HG03558 (cell line): ENCODE measurements around the gene SLC9B1.
"Not testable (repeated sequence)": the region's sequence is repeated elsewhere in the genome, so short reads cannot be mapped to it uniquely, and the experiment has no call there.

Source experiments
- ATAC-seq: cut with Tn5 transposase; IDR thresholded peaks from one replicate; pipeline ENCODE4 v1.9.1; 2021; ENCODE audit warnings: moderate number of reproducible peaks; ENCODE audit not compliant: unreplicated experiment; ENCODE audit errors: extremely low read depth

The SLC9B1 gene

DNA sequence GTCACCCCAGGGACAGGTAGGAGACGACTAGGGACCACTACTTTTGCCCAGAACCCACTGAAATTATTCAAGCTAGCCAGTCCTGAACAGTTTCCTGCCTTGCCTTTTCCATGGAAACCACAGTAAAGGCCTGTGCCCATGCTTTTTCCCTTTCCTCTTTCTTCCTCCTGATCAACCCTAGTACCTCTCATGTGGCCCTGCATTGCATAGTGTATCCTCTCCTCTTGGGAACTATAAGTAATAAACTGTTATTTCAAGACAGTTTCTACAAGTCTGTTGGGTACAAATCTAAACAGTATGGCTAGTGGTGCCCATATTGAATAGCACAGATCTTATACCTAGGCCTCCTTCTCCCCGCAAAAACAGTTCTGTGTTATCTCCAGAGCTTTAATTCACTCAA is 136.2 kb downstream of the SLC9B1 start:
- ATAC-seq: no peak

DNA sequence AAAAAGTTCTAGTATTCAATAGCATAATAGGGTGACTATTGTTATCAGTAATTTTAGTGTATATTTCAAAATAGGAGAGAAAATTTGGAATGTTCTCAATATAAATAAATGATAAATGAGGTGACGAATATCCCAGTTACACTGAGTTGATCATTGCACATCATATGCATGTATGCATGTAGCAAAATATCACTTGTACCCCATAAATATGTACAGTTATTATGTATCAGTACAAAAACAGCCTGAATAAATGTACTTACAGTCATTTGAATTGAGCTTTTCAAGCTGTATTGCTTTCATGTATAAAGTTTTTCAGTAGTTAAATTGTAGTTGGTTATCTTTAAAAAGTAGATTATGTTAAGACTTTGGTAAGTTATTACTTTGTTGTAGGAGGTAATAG is 138.2 kb downstream of the SLC9B1 start:
- no peak for ATAC-seq

DNA sequence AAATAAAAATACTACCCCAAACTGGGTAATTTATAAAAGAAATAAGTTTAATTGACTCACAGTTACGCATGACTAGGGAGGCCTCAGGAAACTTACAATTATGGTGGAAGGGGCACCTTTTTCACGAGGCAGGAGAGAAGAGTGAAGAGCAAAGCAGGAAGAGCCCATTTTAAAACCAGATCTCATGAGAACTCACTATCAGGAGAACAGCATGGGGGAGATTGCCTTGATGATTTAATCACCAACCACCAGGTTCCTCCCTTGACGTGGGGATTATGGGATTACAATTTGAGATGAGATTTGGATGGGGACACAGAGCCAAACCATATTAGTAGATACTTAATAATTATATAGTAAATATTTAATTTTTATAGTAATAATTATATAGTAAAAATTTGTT is 140.6 kb downstream of the SLC9B1 start:
- ATAC-seq: no peak

DNA sequence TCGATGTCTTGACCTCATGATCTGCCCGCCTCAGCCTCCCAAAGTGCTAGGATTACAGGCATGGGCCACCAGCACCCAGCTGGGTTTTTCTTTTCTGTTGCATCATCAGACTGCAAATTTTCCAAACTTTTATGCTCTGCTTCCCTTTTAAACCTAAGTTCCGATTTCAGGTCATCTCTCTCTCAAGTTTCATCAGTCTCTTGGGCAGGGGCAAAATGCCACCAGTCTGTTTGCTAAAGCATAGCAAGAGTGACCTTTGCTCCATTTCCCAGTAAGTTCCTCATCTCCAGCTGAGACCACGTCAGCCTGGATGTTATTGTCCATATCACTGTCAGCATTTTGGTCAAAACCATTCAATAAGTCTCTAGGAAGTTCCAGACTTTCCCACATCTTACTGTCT is 141.2 kb downstream of the SLC9B1 start:
- not testable (repeated sequence) for ATAC-seq

DNA sequence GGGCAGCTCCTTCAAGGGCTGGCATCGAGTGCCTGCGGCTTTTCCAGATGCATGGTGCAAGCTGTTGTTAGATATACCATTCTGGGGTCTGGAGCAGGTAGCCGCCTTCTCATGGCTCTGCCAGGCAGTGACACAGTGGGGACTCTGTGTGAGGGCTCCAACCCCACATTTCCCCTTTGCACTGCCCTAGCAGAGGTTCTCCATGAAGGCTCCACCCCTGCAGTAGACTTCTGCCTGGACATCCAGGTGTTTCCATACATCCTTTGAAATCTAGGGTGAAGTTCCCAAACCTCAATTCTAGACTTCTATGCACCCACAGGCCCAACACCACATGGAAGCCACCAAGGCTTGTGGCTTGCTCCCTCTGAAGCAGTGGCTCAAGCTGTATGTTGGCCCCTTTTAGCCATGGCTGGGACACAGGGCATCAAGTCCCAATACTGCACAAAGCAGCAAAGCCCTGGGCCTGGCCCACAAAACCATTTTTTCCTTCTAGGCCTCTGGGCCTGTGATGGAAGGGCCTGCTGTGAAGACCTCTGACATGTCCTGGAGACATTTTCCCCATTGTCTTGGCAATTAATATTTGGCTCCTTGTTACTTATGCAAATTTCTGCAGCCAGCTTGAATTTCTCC is 141.9 kb downstream of the SLC9B1 start:
- not testable (repeated sequence) for ATAC-seq

DNA sequence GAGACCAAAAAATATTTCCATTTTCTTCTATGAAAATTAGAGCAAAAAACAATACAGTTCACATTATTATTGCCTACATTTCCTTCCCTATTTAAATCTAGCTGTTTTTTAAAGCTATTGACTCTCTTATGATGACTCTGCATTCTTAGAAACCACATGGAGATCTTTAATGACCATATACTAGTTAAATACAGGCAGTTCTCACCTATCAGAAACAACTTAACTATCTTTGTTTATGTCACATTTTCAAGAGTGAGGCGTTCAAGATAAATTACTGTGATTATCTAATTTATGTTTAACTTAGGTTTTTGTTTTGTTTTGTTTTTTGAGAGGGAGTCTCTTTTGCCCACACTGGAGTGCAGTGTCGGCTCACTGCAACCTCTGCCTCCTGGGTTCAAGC is 147.7 kb downstream of the SLC9B1 start:
- no peak for ATAC-seq

DNA sequence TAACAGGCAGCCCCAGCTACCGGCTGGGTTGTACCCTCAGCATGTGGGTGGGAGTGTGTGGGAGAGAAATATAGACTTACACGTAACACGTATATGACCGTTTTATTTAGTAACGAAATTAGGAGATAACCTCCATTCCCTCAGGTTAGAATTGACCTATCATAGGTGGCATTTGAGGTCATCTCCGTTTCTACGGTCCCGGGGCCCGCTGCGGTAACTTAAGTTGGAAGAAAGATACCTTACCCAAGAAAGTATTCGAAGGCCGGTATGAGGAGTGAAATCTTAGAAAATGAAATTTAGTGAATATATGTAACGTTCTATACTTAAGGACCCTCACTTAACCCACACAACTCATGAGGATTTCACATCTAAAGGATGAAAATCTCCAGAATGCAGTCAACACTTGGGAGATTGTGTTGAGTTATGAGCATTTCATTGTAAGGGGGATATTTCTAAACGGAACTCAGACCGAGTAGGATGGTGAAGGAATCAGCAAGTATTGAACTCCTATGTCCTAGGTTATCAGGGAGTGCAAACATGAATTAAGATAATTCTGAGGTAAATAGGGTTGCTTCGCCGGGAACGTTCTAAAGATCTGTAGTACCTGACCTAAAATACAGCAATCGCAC is 149.8 kb downstream of the SLC9B1 start:
- peak; percentile 8 for ATAC-seq

DNA sequence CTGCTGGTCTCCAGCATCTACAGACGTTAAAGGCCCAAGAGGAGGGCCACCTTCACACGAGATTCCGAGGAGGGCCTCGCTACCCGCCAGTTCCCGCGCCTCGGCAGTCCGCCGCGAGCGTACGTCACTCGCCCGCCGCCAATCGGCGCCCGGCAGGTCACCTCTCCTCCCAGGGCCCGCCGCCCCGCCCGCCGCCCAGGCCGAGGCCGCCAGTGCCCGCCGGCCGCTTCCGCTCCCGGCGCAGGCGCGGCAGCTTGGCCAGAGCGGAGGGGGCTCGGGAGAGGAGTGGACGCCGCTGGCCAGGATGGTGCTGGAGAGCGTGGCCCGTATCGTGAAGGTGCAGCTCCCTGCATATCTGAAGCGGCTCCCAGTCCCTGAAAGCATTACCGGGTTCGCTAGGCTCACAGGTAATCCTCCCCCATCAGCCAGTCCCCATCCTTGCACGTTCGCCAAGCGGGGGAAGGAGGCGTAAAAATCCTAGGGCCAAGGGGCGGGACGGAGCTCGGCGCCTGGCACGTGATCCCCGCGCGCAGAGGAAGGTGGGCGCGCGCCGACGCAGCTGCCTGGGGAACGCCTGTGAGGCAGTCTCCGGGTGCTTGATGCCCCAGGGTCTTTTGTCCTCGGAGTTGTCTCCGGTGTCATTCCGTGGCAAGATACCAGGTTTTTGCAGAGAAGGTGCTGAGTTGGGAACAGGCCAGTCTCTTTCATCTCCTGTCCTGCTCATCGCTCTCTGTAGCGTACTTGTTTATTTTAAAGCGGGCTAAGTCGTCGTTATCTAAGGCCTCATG is 150.5 kb downstream of the SLC9B1 start, which contains the start of gene CISD2:
CISD2 (plus strand) TSS at position 212 of the 788 bp plus-strand sequence; CDS start at position 305, 93 bp downstream.
- ATAC-seq: peak; percentile 64

DNA sequence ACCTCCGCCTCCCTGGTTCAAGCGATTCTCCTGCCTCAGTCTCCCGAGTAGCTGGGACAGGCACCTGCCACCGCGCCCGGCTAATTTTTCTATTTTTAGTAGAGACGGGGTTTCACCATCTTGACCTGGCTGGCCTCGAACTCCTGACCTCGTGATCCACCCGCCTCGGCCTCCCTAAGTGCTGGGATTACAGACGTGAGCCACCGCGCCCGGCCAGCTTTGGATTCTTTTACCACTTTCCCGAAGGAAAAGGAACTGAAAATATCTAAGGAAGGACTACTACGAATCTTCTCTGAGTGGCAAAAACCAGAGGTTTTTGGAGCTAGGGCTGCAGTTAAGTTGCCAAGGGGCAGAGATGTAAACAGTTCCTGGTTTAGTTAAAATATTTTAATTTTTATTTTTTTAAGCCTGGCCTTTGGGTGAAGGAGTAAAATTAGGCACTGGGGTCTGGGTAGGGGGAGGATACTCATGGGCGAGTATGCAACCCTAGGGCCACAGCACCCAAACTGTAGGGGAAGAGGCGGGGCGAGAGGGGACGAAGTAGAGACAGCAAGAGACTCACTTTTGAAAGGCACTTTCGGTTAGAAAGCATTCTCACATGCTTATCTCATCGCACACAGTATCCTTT is 151.2 kb downstream of the SLC9B1 start:
- no peak for ATAC-seq

DNA sequence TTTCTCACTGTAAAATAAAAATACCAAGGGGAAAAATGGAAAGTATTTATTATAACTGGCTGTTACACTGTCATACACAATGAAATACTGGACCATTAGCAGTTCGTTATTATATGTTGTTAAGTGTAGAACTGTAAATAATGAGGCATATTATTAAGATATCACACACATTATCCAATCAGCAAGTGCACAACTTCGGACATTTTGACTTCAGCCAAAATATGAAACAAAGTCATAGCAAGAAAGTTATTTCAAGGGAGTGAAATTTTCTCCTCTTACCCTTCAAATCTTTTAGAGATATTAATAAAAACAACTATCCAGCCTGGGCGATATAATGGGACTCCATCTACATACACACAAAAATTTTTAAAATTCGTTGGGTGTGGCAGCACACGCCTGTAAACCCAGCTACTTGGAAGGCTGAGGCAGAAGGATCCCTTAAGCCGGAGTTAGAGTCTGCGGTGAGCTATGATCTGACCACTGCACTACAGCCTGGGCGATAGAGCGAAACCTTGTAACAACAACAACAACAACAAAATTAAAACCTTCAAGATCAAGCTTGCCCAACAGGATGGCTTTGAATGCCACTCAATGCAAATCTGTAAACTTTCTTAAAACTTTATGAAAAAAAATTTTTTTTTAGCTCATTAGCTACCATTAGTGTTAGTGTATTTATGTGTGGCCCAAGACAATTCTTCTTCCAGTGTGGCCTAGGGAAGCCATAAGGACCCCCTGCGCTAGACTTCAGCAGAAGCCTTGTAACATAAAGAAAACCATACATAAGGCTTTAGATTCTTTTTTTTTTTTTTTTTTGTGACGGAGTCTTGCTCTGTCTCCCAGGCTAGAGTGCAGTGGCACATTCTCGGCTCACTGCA is 152.0 kb downstream of the SLC9B1 start:
- ATAC-seq: no peak

DNA sequence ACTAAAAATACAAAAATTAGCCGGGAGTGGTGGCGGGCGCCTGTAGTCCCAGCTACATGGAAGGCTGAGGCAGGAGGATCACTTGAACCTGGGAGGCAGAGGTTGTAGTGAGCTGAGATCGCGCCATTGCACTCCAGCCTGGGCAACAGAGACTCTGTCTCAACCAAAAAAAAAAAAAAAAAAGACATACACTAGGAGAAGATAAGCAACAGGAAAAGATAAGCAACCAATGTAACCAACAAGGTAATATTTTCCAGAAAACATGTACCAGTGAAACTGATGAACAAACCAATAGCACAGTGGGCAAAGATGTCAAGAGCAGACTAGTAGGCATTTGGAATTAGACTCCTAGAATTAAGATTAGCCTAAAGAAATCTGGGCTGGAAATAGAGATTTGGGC is 154.2 kb downstream of the SLC9B1 start:
- not testable (repeated sequence) for ATAC-seq

DNA sequence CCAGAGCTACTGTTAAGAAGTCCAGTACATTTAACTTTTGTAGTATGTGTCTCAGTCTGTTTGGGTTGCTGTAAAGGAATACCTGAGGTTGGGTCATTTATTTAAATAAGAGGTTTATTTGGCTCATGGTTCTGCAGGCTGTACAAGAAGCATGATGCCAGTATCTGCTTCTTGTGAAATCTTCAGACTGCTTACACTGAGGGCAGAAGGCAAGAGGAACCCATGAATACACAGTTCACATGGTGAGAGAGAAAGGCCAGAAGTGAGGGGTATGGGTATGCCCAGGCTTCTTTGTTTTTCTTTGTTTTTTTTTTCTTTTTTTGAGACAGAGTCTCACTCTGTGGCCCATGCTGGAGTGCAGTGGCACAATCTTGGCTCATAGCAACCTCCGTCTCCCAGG is 156.8 kb downstream of the SLC9B1 start:
- no peak for ATAC-seq

DNA sequence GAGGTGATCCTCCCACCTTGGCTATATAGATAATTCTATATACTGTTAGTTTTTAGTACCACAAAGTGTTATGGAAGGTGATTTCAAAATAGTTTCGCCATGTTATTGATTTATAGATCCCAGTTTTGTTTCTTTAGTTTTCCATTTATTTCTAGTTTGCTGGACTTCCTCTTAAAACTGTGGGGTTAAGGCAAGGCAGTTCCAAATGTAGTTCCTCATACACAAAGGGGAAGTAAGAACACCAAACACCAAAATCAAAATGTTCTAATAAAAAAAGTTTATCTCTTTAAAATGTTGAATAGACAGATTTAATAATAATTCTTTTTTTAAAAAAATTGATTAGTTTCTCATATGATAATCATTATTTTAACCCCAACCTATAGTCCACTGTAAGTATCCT is 157.5 kb downstream of the SLC9B1 start:
- ATAC-seq: no peak

DNA sequence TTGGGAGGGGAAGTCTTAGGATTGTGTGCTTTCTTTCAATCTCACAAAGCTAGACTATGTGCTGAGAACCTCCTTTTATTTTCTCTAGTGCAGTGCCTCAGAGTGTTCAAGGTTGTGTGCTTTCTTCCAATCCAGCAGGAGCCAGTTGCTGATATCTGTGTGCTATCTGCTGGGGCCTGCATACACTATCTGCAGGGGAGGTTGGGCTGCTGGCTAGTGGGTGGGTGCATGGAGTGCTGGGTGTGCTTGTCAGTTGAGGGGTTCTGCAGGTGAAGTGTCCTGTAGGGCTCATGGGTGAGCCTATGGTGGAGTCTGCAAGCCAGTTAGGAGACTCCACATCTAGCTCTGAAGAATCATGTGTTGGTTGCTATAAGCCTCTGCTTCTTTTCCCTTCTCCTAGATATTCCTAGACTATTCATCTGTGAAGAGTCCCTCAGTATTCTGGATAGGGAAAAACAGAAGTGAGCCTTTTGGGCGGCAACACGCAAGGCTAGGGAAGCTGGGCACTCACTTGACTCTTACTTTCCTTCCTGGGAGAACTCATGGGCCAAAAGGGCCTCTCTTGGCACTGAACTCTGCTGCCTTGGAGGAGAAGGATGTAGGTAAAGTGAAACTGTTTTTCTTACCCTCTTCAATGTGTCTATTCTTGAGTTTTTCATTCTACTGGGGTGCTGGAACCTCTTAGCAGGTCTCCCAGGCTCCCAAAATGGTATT is 158.7 kb downstream of the SLC9B1 start:
- no peak for ATAC-seq

DNA sequence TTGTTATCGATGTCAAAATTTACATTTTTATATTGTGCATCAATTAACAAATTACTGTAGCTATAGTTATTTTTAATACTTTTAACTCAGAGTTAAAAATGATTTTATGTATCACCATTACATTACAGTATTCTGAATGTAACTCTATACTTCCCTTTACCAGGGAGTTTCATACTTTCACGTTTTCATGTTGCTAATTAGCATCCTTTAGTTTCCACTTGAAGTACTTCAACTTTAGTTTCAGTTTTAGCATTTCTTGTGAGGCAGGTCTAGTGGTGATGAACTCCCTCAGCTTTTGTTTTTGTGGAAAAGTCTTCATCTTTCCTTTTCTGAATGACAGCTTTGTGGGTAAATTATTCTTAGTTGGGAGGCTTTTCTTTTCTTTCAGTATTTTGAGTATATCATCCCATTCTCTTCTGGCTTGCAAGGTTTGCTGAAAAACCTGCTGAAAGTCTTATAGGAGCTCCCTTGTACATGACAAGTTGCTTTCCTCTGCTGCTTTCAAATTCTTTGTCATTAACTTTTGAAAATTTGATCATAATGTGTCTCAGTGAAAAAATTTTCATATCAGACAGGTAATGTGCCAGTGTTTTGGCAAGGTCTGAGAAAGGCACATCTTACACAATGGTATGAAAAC is 160.6 kb downstream of the SLC9B1 start:
- ATAC-seq: no peak
